Epithelial cell of proximal tubule (primary cell): ENCODE data around the gene SLC2A1. TPM values are rescaled to one million over a fixed set of nuclear protein-coding genes. Genes with fewer than 3 reads are reported as not detected.

ENCODE experiments used
- DNase-seq: peaks from one replicate; pipeline ENCODE4 v3.0.0-alpha.2; 2011; ENCODE audit warnings: low read depth
- H3K4me3 ChIP-seq: 2 replicates; pipeline ENCODE4 v1.5.1; 2011; ENCODE audit warnings: low read depth, mild to moderate bottlenecking, low read length
- total RNA-seq: library from RNA; depleted of rRNA; stranded (reverse); fragments of >200 nt; gene quantifications from 2 replicates; pipeline ENCODE4 v1.2.3, GENCODE V29; 2015
- TF ChIP-seq, protein P1 (sequence below): conservative IDR thresholded peaks from 2 replicates; pipeline ENCODE4 v1.5.1; 2012; ENCODE audit warnings: low read depth, mild to moderate bottlenecking, low read length

Gene SLC2A1
- total RNA-seq, 1 donor from 2014 or later = 598 TPM

DNA sequence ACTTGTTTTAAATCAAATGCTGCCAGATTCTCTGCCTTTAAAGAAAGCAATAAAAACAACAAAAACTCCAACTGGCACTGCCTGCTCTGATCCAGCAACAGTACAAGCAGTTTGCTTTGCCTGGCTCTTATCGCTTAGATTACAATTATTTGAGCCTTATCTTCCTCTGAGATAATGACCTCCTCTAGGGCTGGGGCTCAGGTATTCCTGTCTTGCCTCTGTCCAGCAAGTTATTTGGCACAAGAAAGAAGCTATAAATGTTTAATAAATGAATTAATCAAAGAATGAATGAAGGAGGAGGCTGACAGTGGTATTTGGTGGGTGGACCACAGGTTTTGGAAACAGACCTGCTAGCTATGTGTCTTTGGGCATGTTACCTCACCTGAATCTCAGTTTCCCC is 6.7 kb upstream of the SLC2A1 start:
- no peak for DNase-seq
- TF ChIP-seq, protein P1, sequence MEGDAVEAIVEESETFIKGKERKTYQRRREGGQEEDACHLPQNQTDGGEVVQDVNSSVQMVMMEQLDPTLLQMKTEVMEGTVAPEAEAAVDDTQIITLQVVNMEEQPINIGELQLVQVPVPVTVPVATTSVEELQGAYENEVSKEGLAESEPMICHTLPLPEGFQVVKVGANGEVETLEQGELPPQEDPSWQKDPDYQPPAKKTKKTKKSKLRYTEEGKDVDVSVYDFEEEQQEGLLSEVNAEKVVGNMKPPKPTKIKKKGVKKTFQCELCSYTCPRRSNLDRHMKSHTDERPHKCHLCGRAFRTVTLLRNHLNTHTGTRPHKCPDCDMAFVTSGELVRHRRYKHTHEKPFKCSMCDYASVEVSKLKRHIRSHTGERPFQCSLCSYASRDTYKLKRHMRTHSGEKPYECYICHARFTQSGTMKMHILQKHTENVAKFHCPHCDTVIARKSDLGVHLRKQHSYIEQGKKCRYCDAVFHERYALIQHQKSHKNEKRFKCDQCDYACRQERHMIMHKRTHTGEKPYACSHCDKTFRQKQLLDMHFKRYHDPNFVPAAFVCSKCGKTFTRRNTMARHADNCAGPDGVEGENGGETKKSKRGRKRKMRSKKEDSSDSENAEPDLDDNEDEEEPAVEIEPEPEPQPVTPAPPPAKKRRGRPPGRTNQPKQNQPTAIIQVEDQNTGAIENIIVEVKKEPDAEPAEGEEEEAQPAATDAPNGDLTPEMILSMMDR = no peak

DNA sequence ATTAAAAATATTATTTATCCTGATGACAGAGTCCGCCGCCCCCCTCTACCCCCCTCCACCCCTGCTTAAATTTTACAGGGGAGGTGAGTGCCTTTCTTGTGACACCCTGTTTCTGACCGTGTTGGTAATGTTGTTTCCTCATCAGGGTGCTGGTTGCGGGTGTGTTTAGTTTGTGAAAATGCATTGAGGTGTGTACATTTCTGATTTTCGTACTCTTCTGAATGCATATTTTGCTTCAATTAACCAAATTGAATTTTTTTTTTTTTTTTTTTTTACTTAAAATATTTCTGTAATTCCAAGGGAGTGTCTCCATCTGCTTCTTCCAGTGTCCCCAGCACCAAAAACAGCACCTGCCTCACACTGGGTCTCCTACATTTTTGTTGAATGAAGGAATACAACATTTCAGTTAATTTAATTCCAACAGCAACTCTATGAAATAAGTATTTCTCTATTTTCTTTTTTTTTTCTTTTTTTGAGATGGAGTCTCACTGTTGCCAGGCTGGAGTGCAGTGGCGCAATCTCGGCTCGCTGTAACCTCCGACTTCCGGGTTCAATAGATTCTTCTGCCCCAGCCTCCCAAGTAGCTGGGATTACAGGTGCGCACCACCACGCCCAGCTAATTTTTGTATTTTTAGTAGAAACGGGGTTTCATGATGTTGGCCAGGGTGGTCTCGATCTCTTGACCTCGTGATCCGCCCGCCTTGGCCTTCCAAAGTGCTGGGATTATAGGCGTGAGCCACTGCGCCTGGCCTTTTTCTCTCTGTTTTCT is 5.6 kb upstream of the SLC2A1 start:
- TF ChIP-seq, protein P1 = no peak
- no peak for DNase-seq
- H3K4me3 ChIP-seq = no peak overlapping the region

More for the DNA sequence above, 6.7 kb upstream of the SLC2A1 start:
- H3K4me3 ChIP-seq = no peak overlapping the region

DNA sequence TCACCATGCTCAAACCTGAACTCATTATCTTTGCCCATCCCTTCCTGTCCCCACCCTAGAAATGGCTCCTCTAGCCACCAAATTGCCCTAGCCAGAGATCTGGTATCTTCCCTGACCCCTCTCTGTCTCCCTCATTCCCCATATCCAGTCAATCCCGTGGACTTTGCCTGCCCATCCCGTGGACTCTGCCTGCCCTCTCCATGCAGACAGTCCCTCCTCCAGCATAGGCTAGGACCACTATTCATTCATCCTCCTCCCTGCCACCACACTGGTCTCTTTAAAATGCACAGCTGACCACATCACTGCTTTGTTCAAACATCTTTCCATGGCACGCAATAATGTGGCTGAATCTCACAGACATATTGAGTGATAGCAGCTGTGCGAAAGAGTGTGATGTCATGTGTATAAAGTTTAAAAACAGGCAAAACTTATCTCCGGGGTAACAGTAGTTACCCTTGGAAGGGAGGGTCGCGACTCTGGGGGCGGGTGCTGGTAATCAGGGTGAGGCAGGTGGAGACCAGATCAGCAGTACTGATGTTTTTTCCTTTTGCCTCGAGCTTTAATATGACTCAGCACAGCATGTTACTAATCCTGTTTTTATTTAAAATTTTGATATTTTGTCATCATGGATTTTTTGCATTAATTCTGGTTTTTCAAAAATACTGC is 4.8 kb upstream of the SLC2A1 start:
- no peak for DNase-seq

DNA sequence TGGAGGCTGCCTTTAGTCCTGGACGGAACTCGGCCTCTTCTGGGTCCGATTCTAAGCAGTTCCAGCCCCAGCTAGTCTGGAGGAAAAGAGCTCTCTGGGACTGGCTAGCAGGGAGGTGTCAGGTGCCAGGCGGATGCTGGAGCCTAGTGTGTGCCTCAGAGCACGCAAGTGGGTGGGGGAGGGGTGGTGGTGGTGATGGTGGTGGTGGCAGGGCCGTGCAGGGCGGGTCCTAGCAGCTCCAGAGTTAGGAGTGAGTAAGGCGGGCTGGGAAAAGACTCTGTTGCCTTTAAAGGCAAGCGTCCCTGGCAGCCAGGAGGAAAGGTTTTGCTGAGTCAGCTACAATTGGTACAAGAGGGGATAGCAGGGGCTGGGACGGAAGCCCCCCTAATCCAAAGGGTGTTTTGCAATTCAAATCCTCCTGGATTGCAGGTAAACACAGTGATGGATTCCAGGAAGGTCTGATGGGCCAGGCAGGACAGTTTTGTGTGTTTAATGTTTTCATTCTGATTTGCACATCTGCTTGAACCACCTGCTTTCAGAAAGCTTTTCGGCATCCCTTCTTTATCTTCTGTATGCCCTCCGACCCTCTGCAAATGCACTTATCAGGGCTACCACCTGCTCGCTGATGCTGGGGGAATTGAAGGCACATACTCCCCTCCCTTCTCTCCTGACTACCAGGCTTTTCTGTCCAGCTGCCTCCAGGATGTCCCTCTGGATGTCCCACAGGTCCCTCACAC is 4.1 kb upstream of the SLC2A1 start:
- H3K4me3 ChIP-seq = no peak overlapping the region
- TF ChIP-seq, protein P1 = no peak
- no peak for DNase-seq

More for the DNA sequence above, 4.8 kb upstream of the SLC2A1 start:
- TF ChIP-seq, protein P1 = no peak
- H3K4me3 ChIP-seq = no peak overlapping the region

DNA sequence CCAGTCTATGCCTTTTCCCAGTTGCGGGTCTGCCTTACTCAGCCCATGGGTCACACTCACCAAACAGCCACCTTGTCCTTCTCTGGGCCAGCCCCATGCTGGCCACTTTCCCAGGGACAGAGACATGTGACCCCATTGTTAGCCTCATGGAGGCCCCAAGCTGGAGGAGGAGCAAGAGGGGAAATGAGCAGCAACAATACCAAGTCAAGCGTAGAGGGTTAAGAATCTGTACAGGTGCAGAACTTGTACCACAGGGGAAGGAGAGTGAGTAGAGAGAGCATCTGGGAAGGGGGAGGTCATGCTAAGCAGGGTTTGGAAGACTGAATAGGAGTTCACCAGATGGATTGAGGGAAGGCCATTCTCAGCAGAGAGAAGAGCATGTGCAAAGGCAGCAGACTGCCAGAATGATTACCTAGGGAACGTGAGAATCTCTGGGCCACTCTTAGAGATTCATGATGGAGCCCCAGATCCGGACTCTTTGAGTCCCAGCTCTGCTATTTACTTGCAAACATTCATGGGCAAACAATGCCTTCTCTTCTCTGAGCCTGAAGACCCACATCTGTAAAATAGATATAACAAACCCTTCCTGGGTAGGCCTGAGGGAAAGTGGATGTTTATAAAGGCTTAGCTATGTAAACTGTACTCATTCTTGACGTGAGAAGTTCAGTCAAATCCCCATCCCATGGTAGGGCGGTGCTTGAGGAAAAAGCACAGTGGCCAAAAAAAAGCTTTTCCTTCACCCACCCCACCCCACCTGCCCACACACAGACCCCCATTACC is 2.8 kb upstream of the SLC2A1 start:
- no peak for DNase-seq
- no peak overlapping the region for H3K4me3 ChIP-seq
- TF ChIP-seq, protein P1 = no peak

DNA sequence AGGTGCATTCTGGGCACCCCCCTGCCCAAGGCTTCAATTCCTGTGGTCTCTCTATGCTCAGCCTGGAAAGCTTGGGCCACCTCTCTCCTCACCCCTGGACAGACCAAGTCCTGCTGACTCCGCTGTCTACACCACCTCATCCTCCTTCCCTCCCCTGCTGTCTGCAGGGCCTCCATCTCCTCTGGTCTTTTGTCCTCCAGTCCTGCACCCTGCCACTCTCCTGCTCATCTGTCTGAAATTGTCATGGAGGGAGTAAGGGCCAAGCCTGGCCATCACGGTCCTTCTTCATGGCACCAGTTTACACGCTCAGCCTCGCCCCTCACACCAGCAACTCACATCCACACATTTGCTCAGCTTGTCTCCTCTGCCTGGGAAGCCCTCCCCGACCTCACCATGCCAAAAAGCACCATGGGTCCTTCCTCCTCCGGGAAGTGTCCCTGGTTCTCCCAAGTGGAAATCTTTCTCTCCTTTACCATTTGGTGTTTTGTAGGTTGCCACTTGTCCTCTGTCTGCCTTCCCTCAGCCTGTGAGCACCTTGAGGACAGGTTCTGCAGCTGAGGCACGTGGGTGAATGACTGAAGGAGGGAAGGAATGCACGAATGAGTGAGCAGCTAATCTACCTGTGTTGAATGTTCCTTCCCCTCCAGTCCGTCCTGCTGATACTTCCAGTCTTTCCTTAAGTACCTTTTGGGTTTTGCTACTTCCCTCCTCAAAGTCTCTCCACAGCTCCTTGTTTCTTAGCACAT is 2.1 kb upstream of the SLC2A1 start:
- DNase-seq = no peak
- TF ChIP-seq, protein P1 = no peak
- no peak overlapping the region for H3K4me3 ChIP-seq
